HG03439 (cell line): ENCODE data around the gene TMPRSS11B.
"Not testable (repeated sequence)": the region's sequence is repeated elsewhere in the genome, so short reads cannot be mapped to it uniquely, and the experiment has no call there.

Experiments
- ATAC-seq: cut with Tn5 transposase; IDR thresholded peaks from one replicate; pipeline ENCODE4 v1.9.1; 2021; ENCODE audit warnings: mild to moderate bottlenecking, moderate library complexity; ENCODE audit not compliant: unreplicated experiment

Gene TMPRSS11B

GRCh38 chr4:68245594-68245993 lies at the start of gene TMPRSS11B:
TSS of gene TMPRSS11B (minus strand) at chr4:68245694. CDS start at chr4:68245558, 136 bp downstream.
- ATAC-seq: no peak

- no peak for ATAC-seq
These were observed 45.8 kb upstream of the TMPRSS11B start for GRCh38 chr4:68291256-68291655.

- ATAC-seq: no peak
These were observed 42.9 kb upstream of the TMPRSS11B start for GRCh38 chr4:68288393-68288740.

- ATAC-seq: no peak
These were observed 42.4 kb upstream of the TMPRSS11B start for GRCh38 chr4:68287704-68288392.

- ATAC-seq: no peak
These were observed 38.2 kb upstream of the TMPRSS11B start for GRCh38 chr4:68283714-68284113.

GRCh38 chr4:68283095-68283494 lies 37.6 kb upstream of the TMPRSS11B start:
- no peak for ATAC-seq

GRCh38 chr4:68281796-68282740 lies 36.6 kb upstream of the TMPRSS11B start:
- not testable (repeated sequence) for ATAC-seq

- no peak for ATAC-seq
These were observed 32.5 kb upstream of the TMPRSS11B start for GRCh38 chr4:68278029-68278428.

GRCh38 chr4:68277627-68278026 lies 32.1 kb upstream of the TMPRSS11B start:
- no peak for ATAC-seq

- ATAC-seq: no peak
These were observed 27.4 kb upstream of the TMPRSS11B start for GRCh38 chr4:68272860-68273259.

GRCh38 chr4:68272380-68272779 lies 26.9 kb upstream of the TMPRSS11B start:
- no peak for ATAC-seq

- ATAC-seq: peak; percentile 70
These were observed 26.4 kb upstream of the TMPRSS11B start for GRCh38 chr4:68271851-68272357.

- no peak for ATAC-seq
These were observed 22.0 kb upstream of the TMPRSS11B start for GRCh38 chr4:68267433-68267944.

- no peak for ATAC-seq
These were observed 19.5 kb upstream of the TMPRSS11B start for GRCh38 chr4:68264875-68265565.

- no peak for ATAC-seq
These were observed 13.7 kb upstream of the TMPRSS11B start for GRCh38 chr4:68259191-68259590.

GRCh38 chr4:68257719-68258118 lies 12.2 kb upstream of the TMPRSS11B start:
- ATAC-seq: no peak

GRCh38 chr4:68256284-68256683 lies 10.8 kb upstream of the TMPRSS11B start:
- no peak for ATAC-seq

- ATAC-seq: no peak
These were observed 4.8 kb upstream of the TMPRSS11B start for GRCh38 chr4:68250151-68250930.

GRCh38 chr4:68249434-68249833 lies 3.9 kb upstream of the TMPRSS11B start:
- ATAC-seq: peak; percentile 72

GRCh38 chr4:68240620-68241019 lies 4.9 kb downstream of the TMPRSS11B start:
- no peak for ATAC-seq
